Keratinocyte (primary cell): ENCODE results near the gene SLC1A5.

ENCODE experiments used
- EZH2 ChIP-seq: IDR thresholded peaks from one replicate; pipeline ENCODE4 v1.6.1; 2012; ENCODE audit warnings: inconsistent platforms, mild to moderate bottlenecking, low read length, moderate library complexity
- TF ChIP-seq, protein P1 (sequence below), 3 experiments: IDR thresholded peaks in 1 of 3; conservative IDR thresholded peaks in 1 of 3; optimal IDR thresholded peaks in 1 of 3; 2 replicates in 2 of 3; 3 replicates in 1 of 3; pipeline versions ENCODE3 to v1.5.1; 2011; ENCODE audit warnings: low read length in 3 of 3, mild to moderate bottlenecking in 3 of 3, moderate library complexity in 2 of 3, control low read depth in 1 of 3, inconsistent platforms in 1 of 3; ENCODE audit not compliant: insufficient read depth in 2 of 3; ENCODE audit errors: extremely low read depth in 1 of 3

DNA sequence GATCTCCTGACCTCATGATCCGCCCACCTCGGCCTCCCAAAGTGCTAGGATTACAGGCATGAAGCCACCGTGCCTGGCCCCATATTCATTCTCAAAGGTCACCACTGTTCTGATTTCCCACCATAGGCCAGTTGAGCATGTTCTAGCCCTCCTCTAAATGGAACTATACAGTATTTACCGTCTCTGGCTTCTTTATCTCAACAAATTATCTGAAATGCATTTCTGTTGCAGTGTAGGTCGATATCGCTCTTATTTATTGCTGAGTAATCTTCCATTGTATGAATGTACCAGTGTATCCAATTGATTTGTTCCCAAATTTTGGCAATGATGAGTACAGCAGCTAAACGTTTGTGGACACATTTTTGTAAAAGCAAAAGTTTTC, 15.4 kb downstream of the SLC1A5 start:
- TF ChIP-seq, protein P1, sequence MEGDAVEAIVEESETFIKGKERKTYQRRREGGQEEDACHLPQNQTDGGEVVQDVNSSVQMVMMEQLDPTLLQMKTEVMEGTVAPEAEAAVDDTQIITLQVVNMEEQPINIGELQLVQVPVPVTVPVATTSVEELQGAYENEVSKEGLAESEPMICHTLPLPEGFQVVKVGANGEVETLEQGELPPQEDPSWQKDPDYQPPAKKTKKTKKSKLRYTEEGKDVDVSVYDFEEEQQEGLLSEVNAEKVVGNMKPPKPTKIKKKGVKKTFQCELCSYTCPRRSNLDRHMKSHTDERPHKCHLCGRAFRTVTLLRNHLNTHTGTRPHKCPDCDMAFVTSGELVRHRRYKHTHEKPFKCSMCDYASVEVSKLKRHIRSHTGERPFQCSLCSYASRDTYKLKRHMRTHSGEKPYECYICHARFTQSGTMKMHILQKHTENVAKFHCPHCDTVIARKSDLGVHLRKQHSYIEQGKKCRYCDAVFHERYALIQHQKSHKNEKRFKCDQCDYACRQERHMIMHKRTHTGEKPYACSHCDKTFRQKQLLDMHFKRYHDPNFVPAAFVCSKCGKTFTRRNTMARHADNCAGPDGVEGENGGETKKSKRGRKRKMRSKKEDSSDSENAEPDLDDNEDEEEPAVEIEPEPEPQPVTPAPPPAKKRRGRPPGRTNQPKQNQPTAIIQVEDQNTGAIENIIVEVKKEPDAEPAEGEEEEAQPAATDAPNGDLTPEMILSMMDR (optimal IDR thresholded peaks at IDR 0.05 in 1 of 3, IDR thresholded peaks at IDR 0.05 in 1 of 3, conservative IDR thresholded peaks at IDR 0.05 in 1 of 3; ENCODE audit: extremely low read depth in 1 of 3, insufficient read depth in 2 of 3, low read length in 3 of 3), result no peak
- TF ChIP-seq EZH2, result no peak
